ENCODE data around the gene CCIN.

GRCh38 chr9:36121971-36122370 is 47.2 kb upstream of the CCIN start:
- TF ChIP-seq CTCF (IDR thresholded peaks at IDR 0.05; ENCODE audit: insufficient read depth, low read length, poor library complexity, severe bottlenecking) (no peak), EZH2phosphoT487 (conservative IDR thresholded peaks at IDR 0.05; ENCODE audit: low read length) (no peak)
